Mucosa of descending colon (tissue), 3 donors: Measurements from ENCODE around the gene CRYM. TPM values are rescaled to one million over a fixed set of nuclear protein-coding genes. Genes with fewer than 3 reads are reported as not detected.

Experiments used
- ATAC-seq: fragments of 200-7000 bp; cut with Tn5 transposase; one replicate; pipeline ENCODE4 v1.9.1; 2020; ENCODE audit warnings: mild to moderate bottlenecking, moderate library complexity
- DNase-seq, 3 donors: peaks; one replicate each; pipeline ENCODE4 v3.0.0-alpha.2; 2020
- H3K36me3 ChIP-seq: fragments of 200-600 bp; one replicate; pipeline ENCODE4 v1.8.0; 2021; ENCODE audit warnings: low read depth, mild to moderate bottlenecking
- H3K4me1 ChIP-seq: fragments of 200-600 bp; one replicate; pipeline ENCODE4 v1.8.0; 2021; ENCODE audit warnings: low read depth, mild to moderate bottlenecking
- H3K4me3 ChIP-seq: fragments of 200-600 bp; one replicate; pipeline ENCODE4 v1.8.0; 2021; ENCODE audit warnings: mild to moderate bottlenecking
- H3K9me3 ChIP-seq: fragments of 200-600 bp; one replicate; pipeline ENCODE4 v1.8.0; 2021; ENCODE audit warnings: mild to moderate bottlenecking
- intact Hi-C, 2 donors: fragments of 100-400 bp; cut with DNase I in 1 of 2; cut with micrococcal nuclease in 1 of 2; formaldehyde crosslinking; loops; one replicate each; pipeline versions ENCODE4 v1.11.0 to v1.11.1; 2022; cut with DNase I, micrococcal nuclease
- total RNA-seq, 3 donors: library from RNA; stranded (reverse); fragmentation: NEBNext Ultra II Directional in 2 of 3; extraction: Animal tissue kit (Norgen Biotek cat#: 25700) in 2 of 3; gene quantifications; one replicate each; pipeline versions ENCODE4 v1.2.1 to v1.2.4, GENCODE V29; 2021 to 2023
- TF ChIP-seq, protein P1 (sequence below): fragments of 200-600 bp; IDR thresholded peaks from one replicate; pipeline ENCODE4 v1.8.0; 2022; ENCODE audit warnings: antibody characterized with exemption, mild to moderate bottlenecking
- donor health status: DM: no; HTN: no; CAD: no; lungs with moderate emphysema.
- donor health status: DM: no; HTN: no; CAD: no.
- donor health status: DM: no; HTN: yes; CAD: no.

CRYM gene
- total RNA-seq, 3 donors from 2014 or later, result 5.6 to 14.1 (median 9.5) TPM

GRCh38 chr16:21217121-21217520 is 61.0 kb downstream of the CRYM start:
- no peaks in the 10 kb centered on the region for H3K36me3 ChIP-seq
- H3K9me3 ChIP-seq, result no peaks in the 10 kb centered on the region
- ATAC-seq, result no peak
- TF ChIP-seq, protein P1, sequence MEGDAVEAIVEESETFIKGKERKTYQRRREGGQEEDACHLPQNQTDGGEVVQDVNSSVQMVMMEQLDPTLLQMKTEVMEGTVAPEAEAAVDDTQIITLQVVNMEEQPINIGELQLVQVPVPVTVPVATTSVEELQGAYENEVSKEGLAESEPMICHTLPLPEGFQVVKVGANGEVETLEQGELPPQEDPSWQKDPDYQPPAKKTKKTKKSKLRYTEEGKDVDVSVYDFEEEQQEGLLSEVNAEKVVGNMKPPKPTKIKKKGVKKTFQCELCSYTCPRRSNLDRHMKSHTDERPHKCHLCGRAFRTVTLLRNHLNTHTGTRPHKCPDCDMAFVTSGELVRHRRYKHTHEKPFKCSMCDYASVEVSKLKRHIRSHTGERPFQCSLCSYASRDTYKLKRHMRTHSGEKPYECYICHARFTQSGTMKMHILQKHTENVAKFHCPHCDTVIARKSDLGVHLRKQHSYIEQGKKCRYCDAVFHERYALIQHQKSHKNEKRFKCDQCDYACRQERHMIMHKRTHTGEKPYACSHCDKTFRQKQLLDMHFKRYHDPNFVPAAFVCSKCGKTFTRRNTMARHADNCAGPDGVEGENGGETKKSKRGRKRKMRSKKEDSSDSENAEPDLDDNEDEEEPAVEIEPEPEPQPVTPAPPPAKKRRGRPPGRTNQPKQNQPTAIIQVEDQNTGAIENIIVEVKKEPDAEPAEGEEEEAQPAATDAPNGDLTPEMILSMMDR, result no peak
- peaks cover 5% of the 10 kb centered on the region for H3K4me1 ChIP-seq
- no peak overlapping the region for H3K4me3 ChIP-seq
- intact Hi-C loops, result no loop called here
- DNase-seq, result no peak

DNA sequence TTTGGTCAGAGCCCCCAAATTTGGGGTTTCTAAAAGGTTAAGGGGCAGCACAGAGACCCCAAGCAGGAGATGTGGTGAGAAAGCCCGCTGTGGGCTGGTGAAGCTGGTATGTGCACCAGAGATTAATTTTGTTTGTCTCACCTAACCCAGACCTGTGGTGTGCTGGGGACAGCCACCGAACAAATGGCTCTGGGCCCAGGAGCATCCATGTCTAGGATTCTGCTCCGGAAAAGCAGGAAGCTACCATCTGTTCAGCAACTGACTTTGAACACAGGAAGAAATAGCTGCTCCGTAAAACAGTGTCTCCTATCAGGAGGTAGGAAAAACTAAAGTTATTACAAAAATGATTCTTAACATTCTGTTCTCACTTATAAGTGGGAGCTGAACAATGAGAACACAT is 64.0 kb downstream of the CRYM start:
- no peak for DNase-seq
- H3K9me3 ChIP-seq, result no peaks in the 10 kb centered on the region
- TF ChIP-seq, protein P1, result no peak
- H3K4me1 ChIP-seq, result peaks cover 3% of the 10 kb centered on the region
- no peak for ATAC-seq
- intact Hi-C loops, result no loop called here
- no peak overlapping the region for H3K4me3 ChIP-seq
- no peaks in the 10 kb centered on the region for H3K36me3 ChIP-seq

- ATAC-seq (no peak), DNase-seq (no peak)
- TF ChIP-seq, protein P1, result no peak
- H3K4me3 ChIP-seq, result no peak within 1 kb of the TSS
- peaks cover 3% of the 10 kb centered on the region for H3K4me1 ChIP-seq
- intact Hi-C loops, result no loop called here
- no peaks in the 10 kb centered on the region for H3K9me3 ChIP-seq
- H3K36me3 ChIP-seq, result no peaks in the 10 kb centered on the region
These were observed 66.6 kb downstream of the CRYM start, which contains the start of gene ZP2 for GRCh38 chr16:21211486-21211885. TSS of gene ZP2 (minus strand) at chr16:21211574. CDS start at chr16:21211547, 27 bp downstream.

Other genes starting within 250 kb of the CRYM start
- gene DNAH3, start 127.4 kb downstream of the CRYM start, total RNA-seq, result 1 to 10 TPM; 2.2 to 6.4 (median 2.9) TPM
- 10 to 100 TPM; 34.3 to 66.6 (median 37.5) TPM for gene LDAF1, start 119.6 kb downstream of the CRYM start, total RNA-seq
- gene ZP2, start 66.7 kb downstream of the CRYM start, total RNA-seq, result under 1 TPM in 1 of 3 donors, not detected in 2; 0.20 TPM
- 10 to 100 TPM; 20.9 to 55.3 (median 46.2) TPM for gene ANKS4B, start 44.6 kb downstream of the CRYM start, total RNA-seq